Renal cortical epithelial cell (primary cell): ENCODE results near the gene PRR7. TPM values are rescaled to one million over a fixed set of nuclear protein-coding genes. Genes with fewer than 3 reads are reported as not detected.
A peak's percentile ranks its signal among the peaks of the same experiment; 100 is the strongest.

Source experiments
- DNase-seq: peaks from one replicate; pipeline ENCODE4 v3.0.0-alpha.2; 2011; ENCODE audit warnings: low read depth
- total RNA-seq: library from RNA; depleted of rRNA; stranded (reverse); fragments of >200 nt; gene quantifications from 2 replicates; pipeline ENCODE4 v1.2.3, GENCODE V29; 2014

Gene PRR7
- total RNA-seq, 1 donor from 2014 or later = 11.0 TPM

GRCh38 chr5:177437623-177438022 lies 9.0 kb upstream of the PRR7 start:
- DNase-seq = no peak

GRCh38 chr5:177438468-177438867 lies 8.1 kb upstream of the PRR7 start:
- DNase-seq = no peak

- no peak for DNase-seq
Observed at GRCh38 chr5:177439518-177440053, 7.0 kb upstream of the PRR7 start.

GRCh38 chr5:177440211-177440989 lies 6.2 kb upstream of the PRR7 start:
- no peak for DNase-seq

- DNase-seq = no peak
Observed at GRCh38 chr5:177440990-177441780, 5.4 kb upstream of the PRR7 start.

- no peak for DNase-seq
Observed at GRCh38 chr5:177442066-177442826, 4.4 kb upstream of the PRR7 start.

GRCh38 chr5:177443144-177443983 lies 3.2 kb upstream of the PRR7 start:
- DNase-seq = no peak

GRCh38 chr5:177444106-177445051 lies 2.2 kb upstream of the PRR7 start:
- DNase-seq = no peak

GRCh38 chr5:177445052-177445916 lies 1.3 kb upstream of the PRR7 start:
- DNase-seq = no peak

- DNase-seq = no peak
Observed at GRCh38 chr5:177445917-177446199, 756 bp upstream of the PRR7 start.

- no peak for DNase-seq
Observed at GRCh38 chr5:177447066-177447610, 524 bp downstream of the PRR7 start.

GRCh38 chr5:177447611-177448243 lies 1.1 kb downstream of the PRR7 start:
- peak; percentile 94 for DNase-seq

- DNase-seq = no peak
Observed at GRCh38 chr5:177448244-177448950, 1.8 kb downstream of the PRR7 start.

GRCh38 chr5:177449140-177450061 lies 2.8 kb downstream of the PRR7 start:
- no peak for DNase-seq

GRCh38 chr5:177450667-177451424 lies 4.2 kb downstream of the PRR7 start:
- no peak for DNase-seq
